Activated naive CD8-positive, alpha-beta T cell treated with anti-CD3 and anti-CD28 coated beads, Interleukin-2, amount 50 U/mL, for 16 hours (primary cell): Measurements from ENCODE around the gene ADD2.
"Not testable (repeated sequence)": the region's sequence is repeated elsewhere in the genome, so short reads cannot be mapped to it uniquely, and the experiment has no call there.

Experiments used
- DNase-seq: peaks from one replicate; pipeline ENCODE4 v3.0.0-alpha.2; 2020; ENCODE audit warnings: low read depth, low spot score

The ADD2 gene

GRCh38 chr2:70767699-70768589, at the start of gene ADD2:
Gene ADD2 (minus strand): TSS chr2:70768200. CDS start chr2:70706408, 61,792 bp downstream.
- peak; percentile 9 for DNase-seq

- no peak for DNase-seq
Measured at GRCh38 chr2:70817284-70817954, 49.4 kb upstream of the ADD2 start.

- no peak for DNase-seq
Measured at GRCh38 chr2:70816726-70817125, 48.7 kb upstream of the ADD2 start.

GRCh38 chr2:70808983-70809958, 41.3 kb upstream of the ADD2 start:
- no peak for DNase-seq

GRCh38 chr2:70807828-70808118, 39.8 kb upstream of the ADD2 start:
- DNase-seq = no peak

- no peak for DNase-seq
Measured at GRCh38 chr2:70807102-70807827, 39.3 kb upstream of the ADD2 start.

GRCh38 chr2:70806620-70807019, 38.6 kb upstream of the ADD2 start:
- no peak for DNase-seq

- no peak for DNase-seq
Measured at GRCh38 chr2:70806013-70806412, 38.0 kb upstream of the ADD2 start.

- no peak for DNase-seq
Measured at GRCh38 chr2:70801607-70802263, 33.7 kb upstream of the ADD2 start.

GRCh38 chr2:70799706-70800105, 31.7 kb upstream of the ADD2 start:
- no peak for DNase-seq

- DNase-seq = not testable (repeated sequence)
Measured at GRCh38 chr2:70797996-70798395, 30.0 kb upstream of the ADD2 start.

- no peak for DNase-seq
Measured at GRCh38 chr2:70797506-70797905, 29.5 kb upstream of the ADD2 start.

GRCh38 chr2:70796262-70796661, 28.3 kb upstream of the ADD2 start:
- no peak for DNase-seq

GRCh38 chr2:70795164-70795995, 27.4 kb upstream of the ADD2 start:
- DNase-seq = no peak

- DNase-seq = no peak
Measured at GRCh38 chr2:70793450-70793849, 25.4 kb upstream of the ADD2 start.

- DNase-seq = no peak
Measured at GRCh38 chr2:70790136-70790828, 22.3 kb upstream of the ADD2 start, which contains the start of gene FIGLA. Gene FIGLA (minus strand): TSS chr2:70790643. CDS start chr2:70790638, 5 bp downstream.

GRCh38 chr2:70789304-70790135, 21.5 kb upstream of the ADD2 start:
- peak; percentile 56 for DNase-seq
